Smooth muscle cell (in vitro differentiated cells): ENCODE results near the gene LDB2. TPM values are rescaled to one million over a fixed set of nuclear protein-coding genes. Genes with fewer than 3 reads are reported as not detected.

ENCODE experiments used
- DNase-seq: peaks from one replicate; lab custom pipeline; 2025; ENCODE audit not compliant: unreplicated experiment; lab: John Stamatoyannopoulos, UW
- H2AFZ ChIP-seq: fragments of 200-600 bp; sonication (generic); 2 replicates; pipeline ENCODE4 v1.6.0; 2016; ENCODE audit warnings: antibody characterized with exemption, low read depth, mild to moderate bottlenecking
- H3F3A ChIP-seq: fragments of 200-600 bp; sonication (generic); 2 replicates; pipeline ENCODE4 v1.6.0; 2017; ENCODE audit warnings: antibody characterized with exemption, low read depth
- H3K27ac ChIP-seq: fragments of 200-600 bp; sonication (generic); 2 replicates; pipeline ENCODE4 v1.5.1; 2016; ENCODE audit warnings: low read depth, mild to moderate bottlenecking
- H3K27me3 ChIP-seq: fragments of 200-600 bp; sonication (generic); 2 replicates; pipeline ENCODE4 v1.6.1; 2016; ENCODE audit warnings: low read depth, mild to moderate bottlenecking
- H3K36me3 ChIP-seq: fragments of 200-600 bp; sonication (generic); 2 replicates; pipeline ENCODE4 v1.5.1; 2016; ENCODE audit warnings: low read depth
- H3K4me1 ChIP-seq: fragments of 200-600 bp; sonication (generic); 2 replicates; pipeline ENCODE4 v1.5.1; 2016; ENCODE audit warnings: low read depth
- H3K4me2 ChIP-seq: fragments of 200-600 bp; sonication (generic); 2 replicates; pipeline ENCODE4 v1.6.0; 2016; ENCODE audit warnings: mild to moderate bottlenecking
- H3K4me3 ChIP-seq: fragments of 200-600 bp; sonication (generic); 2 replicates; pipeline ENCODE4 v1.5.1; 2016; ENCODE audit warnings: mild to moderate bottlenecking
- H3K79me2 ChIP-seq: fragments of 200-600 bp; sonication (generic); 2 replicates; pipeline ENCODE4 v1.6.0; 2016; ENCODE audit warnings: low read depth, mild to moderate bottlenecking
- H3K9ac ChIP-seq: fragments of 200-600 bp; sonication (generic); 2 replicates; pipeline ENCODE4 v1.6.0; 2016; ENCODE audit warnings: low read depth
- H3K9me3 ChIP-seq: fragments of 200-600 bp; sonication (generic); replicated peaks from 2 replicates; pipeline ENCODE4 v1.5.1; 2016; ENCODE audit warnings: low read depth
- H4K20me1 ChIP-seq: fragments of 200-600 bp; sonication (generic); 2 replicates; pipeline ENCODE4 v1.6.0; 2016; ENCODE audit warnings: low read depth
- WGBS: methylation state at CpG from one replicate; pipeline ENCODE4 v1.1.7; 2016; ENCODE audit warnings: low lambda C conversion rate; 5-methylcytosine and 5-hydroxymethylcytosine counted together
- polyA plus RNA-seq: library from polyadenylated mRNA; unstranded; fragments of >200 nt; fragmentation: Nextera tagmentation; extraction: Ambion mirVana; gene quantifications from 2 replicates; pipeline ENCODE4 v1.2.1, GENCODE V29; 2016
- total RNA-seq: library from RNA; depleted of rRNA; stranded (reverse); fragments of >200 nt; gene quantifications from 2 replicates; pipeline ENCODE4 v1.2.3, GENCODE V29; 2014
- TF ChIP-seq, protein P1 (sequence below): fragments of 200-600 bp; sonication (generic); IDR thresholded peaks from 2 replicates; pipeline ENCODE4 v1.5.1; 2017; ENCODE audit warnings: borderline replicate concordance, mild to moderate bottlenecking, antibody characterized with exemption; ENCODE audit not compliant: insufficient read depth, poor library complexity, severe bottlenecking

Gene LDB2
- total and polyA plus RNA-seq, 2 experiments from 2014 or later: 30.6 to 61.5 TPM

DNA sequence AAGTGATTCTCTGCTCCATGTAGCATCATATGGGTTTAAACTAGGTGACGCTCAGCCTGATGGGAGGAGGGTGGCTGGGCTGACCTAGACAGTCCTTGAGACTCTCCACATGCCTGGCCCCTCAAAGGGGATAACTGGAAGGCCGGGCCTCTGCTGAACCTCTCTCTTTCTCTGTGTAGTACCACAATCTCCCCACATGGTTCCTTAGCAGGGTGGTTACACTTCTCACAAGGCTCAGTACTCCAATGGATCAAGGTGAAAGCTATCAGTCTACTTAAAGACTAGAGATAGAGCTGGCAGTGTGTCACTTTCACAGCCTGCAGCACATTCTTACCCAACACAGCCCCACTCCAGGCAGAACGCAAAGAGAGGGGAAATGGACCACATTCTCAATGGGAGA lies 80.4 kb downstream of the LDB2 start:
- TF ChIP-seq, protein P1, sequence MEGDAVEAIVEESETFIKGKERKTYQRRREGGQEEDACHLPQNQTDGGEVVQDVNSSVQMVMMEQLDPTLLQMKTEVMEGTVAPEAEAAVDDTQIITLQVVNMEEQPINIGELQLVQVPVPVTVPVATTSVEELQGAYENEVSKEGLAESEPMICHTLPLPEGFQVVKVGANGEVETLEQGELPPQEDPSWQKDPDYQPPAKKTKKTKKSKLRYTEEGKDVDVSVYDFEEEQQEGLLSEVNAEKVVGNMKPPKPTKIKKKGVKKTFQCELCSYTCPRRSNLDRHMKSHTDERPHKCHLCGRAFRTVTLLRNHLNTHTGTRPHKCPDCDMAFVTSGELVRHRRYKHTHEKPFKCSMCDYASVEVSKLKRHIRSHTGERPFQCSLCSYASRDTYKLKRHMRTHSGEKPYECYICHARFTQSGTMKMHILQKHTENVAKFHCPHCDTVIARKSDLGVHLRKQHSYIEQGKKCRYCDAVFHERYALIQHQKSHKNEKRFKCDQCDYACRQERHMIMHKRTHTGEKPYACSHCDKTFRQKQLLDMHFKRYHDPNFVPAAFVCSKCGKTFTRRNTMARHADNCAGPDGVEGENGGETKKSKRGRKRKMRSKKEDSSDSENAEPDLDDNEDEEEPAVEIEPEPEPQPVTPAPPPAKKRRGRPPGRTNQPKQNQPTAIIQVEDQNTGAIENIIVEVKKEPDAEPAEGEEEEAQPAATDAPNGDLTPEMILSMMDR: no peak
- H3K4me1 ChIP-seq: peaks cover 8% of the 10 kb centered on the region
- H3K79me2 ChIP-seq: no peaks in the 10 kb centered on the region
- H2AFZ ChIP-seq: no peak overlapping the region
- H3K4me3 ChIP-seq: no peak overlapping the region
- H3K27me3 ChIP-seq: no peaks in the 10 kb centered on the region
- DNase-seq: no peak
- H3K9ac ChIP-seq: no peak overlapping the region
- H4K20me1 ChIP-seq: no peaks in the 10 kb centered on the region
- peak overlapping the region; percentile 29 for H3K4me2 ChIP-seq
- H3F3A ChIP-seq: no peaks in the 10 kb centered on the region
- 78% methylated on average over 3 of the region's 3 CpGs for WGBS
- no peak overlapping the region for H3K27ac ChIP-seq
- H3K9me3 ChIP-seq: no peaks in the 10 kb centered on the region
- H3K36me3 ChIP-seq: no peaks in the 10 kb centered on the region

DNA sequence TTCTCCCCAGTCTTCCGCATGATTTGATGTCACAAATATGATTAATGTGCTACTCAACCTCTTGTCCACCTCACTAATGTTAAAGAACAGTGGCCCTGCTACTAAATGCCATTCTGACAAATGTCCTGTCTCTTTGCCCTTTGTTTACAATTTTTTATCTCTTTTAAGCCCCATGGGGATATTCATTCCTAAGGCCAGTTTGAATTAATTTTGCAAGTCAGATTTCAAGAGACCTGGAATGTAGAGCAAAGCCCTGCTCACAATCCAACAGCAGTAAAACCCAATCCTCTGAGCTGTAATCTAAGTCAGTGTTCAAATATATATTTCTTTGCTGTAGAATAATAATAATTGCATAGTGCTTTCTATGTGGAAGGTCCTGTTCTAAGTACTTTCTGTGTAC lies 81.2 kb downstream of the LDB2 start:
- Histone ChIP-seq H3K9ac (no peak overlapping the region), H3K9me3 (no peaks in the 10 kb centered on the region), H3K4me2 (peak overlapping the region; percentile 29), H3K4me1 (peaks cover 8% of the 10 kb centered on the region), H2AFZ (no peak overlapping the region), H3K27me3 (no peaks in the 10 kb centered on the region), H3K4me3 (no peak overlapping the region), H3K27ac (no peak overlapping the region), H3K36me3 (no peaks in the 10 kb centered on the region), H3K79me2 (no peaks in the 10 kb centered on the region), H4K20me1 (no peaks in the 10 kb centered on the region), H3F3A (no peaks in the 10 kb centered on the region)
- DNase-seq: no peak
- 78% methylated on average over 1 of the region's 1 CpG for WGBS
- TF ChIP-seq, protein P1: no peak

DNA sequence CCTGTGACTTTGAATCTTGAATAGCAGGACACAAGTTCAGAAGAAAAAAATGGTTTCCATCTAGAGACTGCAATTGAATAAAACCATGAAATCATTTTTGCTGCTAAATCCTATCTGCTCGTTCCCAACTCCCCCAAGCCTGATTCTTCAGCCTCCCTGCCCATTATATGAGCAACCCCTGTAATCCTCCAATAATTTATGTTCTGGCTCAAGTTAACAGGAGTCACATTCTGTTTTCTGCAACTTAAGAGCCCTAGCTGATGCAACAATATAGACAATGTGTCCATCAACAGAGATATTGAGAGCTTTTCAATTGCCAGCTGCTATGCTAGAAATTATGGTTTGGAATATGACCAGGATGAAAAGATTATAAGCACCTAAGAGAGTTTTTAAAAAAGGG lies 84.1 kb downstream of the LDB2 start:
- TF ChIP-seq, protein P1: no peak
- Histone ChIP-seq H3K79me2 (no peaks in the 10 kb centered on the region), H3F3A (no peaks in the 10 kb centered on the region), H3K27ac (no peak overlapping the region), H3K9ac (no peak overlapping the region), H3K4me2 (no peak overlapping the region), H3K36me3 (no peaks in the 10 kb centered on the region), H3K9me3 (peaks cover 2% of the 10 kb centered on the region), H4K20me1 (no peaks in the 10 kb centered on the region), H3K4me1 (peaks cover 8% of the 10 kb centered on the region), H2AFZ (no peak overlapping the region), H3K27me3 (no peaks in the 10 kb centered on the region), H3K4me3 (no peak overlapping the region)
- no peak for DNase-seq
- WGBS: 57% methylated on average over 1 of the region's 1 CpG

DNA sequence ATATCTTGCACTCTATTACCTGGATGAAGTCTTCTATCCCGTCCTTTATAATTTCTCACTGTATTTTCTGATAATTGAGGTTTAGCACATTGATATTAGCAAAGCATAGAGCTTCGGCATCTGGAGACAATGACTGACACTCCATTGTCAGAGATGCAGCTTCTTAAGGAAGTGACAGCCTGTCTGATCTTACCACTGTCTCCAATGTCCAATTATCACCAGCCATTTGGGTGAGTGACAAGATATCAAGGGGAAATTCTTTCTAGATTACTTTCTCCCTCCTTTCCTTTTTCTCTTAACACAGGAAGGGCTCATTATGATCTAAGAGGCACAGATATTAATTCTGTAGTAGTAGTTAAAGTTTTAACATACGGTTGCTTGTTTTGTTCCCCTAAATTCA lies 86.4 kb downstream of the LDB2 start:
- H2AFZ ChIP-seq: no peak overlapping the region
- TF ChIP-seq, protein P1: no peak
- H3K27ac ChIP-seq: no peak overlapping the region
- H3K36me3 ChIP-seq: no peaks in the 10 kb centered on the region
- no peak overlapping the region for H3K4me2 ChIP-seq
- peaks cover 6% of the 10 kb centered on the region for H3K9me3 ChIP-seq
- DNase-seq: no peak
- H3K9ac ChIP-seq: no peak overlapping the region
- H3K4me3 ChIP-seq: no peak overlapping the region
- no peaks in the 10 kb centered on the region for H3F3A ChIP-seq
- H4K20me1 ChIP-seq: no peaks in the 10 kb centered on the region
- H3K79me2 ChIP-seq: no peaks in the 10 kb centered on the region
- WGBS: 72% methylated on average over 3 of the region's 3 CpGs
- H3K27me3 ChIP-seq: no peaks in the 10 kb centered on the region
- no peaks in the 10 kb centered on the region for H3K4me1 ChIP-seq
